ENCODE results near the gene POLR2J3.
"Not testable (repeated sequence)": the region's sequence is repeated elsewhere in the genome, so short reads cannot be mapped to it uniquely, and the experiment has no call there.

The POLR2J3 gene

GRCh38 chr7:102583495-102583894 lies 11.1 kb upstream of the POLR2J3 start:
- in situ Hi-C loops (cut with MboI; ENCODE audit: low sequenced_read_pairs): not testable (repeated sequence)

GRCh38 chr7:102581722-102582121 lies 9.3 kb upstream of the POLR2J3 start:
- in situ Hi-C loops (cut with MboI; ENCODE audit: low sequenced_read_pairs): not testable (repeated sequence)

- in situ Hi-C loops (cut with MboI; ENCODE audit: low sequenced_read_pairs): not testable (repeated sequence)
Observed at GRCh38 chr7:102578486-102578885, 6.1 kb upstream of the POLR2J3 start.

GRCh38 chr7:102577315-102578240 lies 5.2 kb upstream of the POLR2J3 start:
- in situ Hi-C loops (cut with MboI; ENCODE audit: low sequenced_read_pairs): not testable (repeated sequence)

- in situ Hi-C loops (cut with MboI; ENCODE audit: low sequenced_read_pairs): not testable (repeated sequence)
Observed at GRCh38 chr7:102576363-102576762, 4.0 kb upstream of the POLR2J3 start.

GRCh38 chr7:102574607-102575006 lies 2.2 kb upstream of the POLR2J3 start:
- in situ Hi-C loops (cut with MboI; ENCODE audit: low sequenced_read_pairs): not testable (repeated sequence)

- in situ Hi-C loops (cut with MboI; ENCODE audit: low sequenced_read_pairs): not testable (repeated sequence)
Observed at GRCh38 chr7:102568620-102569019, 3.8 kb downstream of the POLR2J3 start.

- in situ Hi-C loops (cut with MboI; ENCODE audit: low sequenced_read_pairs): not testable (repeated sequence)
Observed at GRCh38 chr7:102550808-102551422, 21.5 kb downstream of the POLR2J3 start, which contains the start of gene SPDYE2. SPDYE2 (plus strand) TSS chr7:102551226; CDS start chr7:102553256, 2,030 bp downstream.

- in situ Hi-C loops (cut with MboI; ENCODE audit: low sequenced_read_pairs): not testable (repeated sequence)
Observed at GRCh38 chr7:102546353-102546752, 26.0 kb downstream of the POLR2J3 start.

- in situ Hi-C loops (cut with MboI; ENCODE audit: low sequenced_read_pairs): not testable (repeated sequence)
Observed at GRCh38 chr7:102545288-102545687, 27.1 kb downstream of the POLR2J3 start.

- in situ Hi-C loops (cut with MboI; ENCODE audit: low sequenced_read_pairs): not testable (repeated sequence)
Observed at GRCh38 chr7:102544372-102544771, 28.0 kb downstream of the POLR2J3 start.

- in situ Hi-C loops (cut with MboI; ENCODE audit: low sequenced_read_pairs): not testable (repeated sequence)
Observed at GRCh38 chr7:102543596-102543995, 28.8 kb downstream of the POLR2J3 start, which contains the start of gene UPK3BL2. UPK3BL2 (minus strand) TSS chr7:102543696; CDS start chr7:102543636, 60 bp downstream.

GRCh38 chr7:102542771-102543170 lies 29.6 kb downstream of the POLR2J3 start:
- in situ Hi-C loops (cut with MboI; ENCODE audit: low sequenced_read_pairs): not testable (repeated sequence)

- in situ Hi-C loops (cut with MboI; ENCODE audit: low sequenced_read_pairs): not testable (repeated sequence)
Observed at GRCh38 chr7:102542083-102542482, 30.3 kb downstream of the POLR2J3 start.

GRCh38 chr7:102540604-102541003 lies 31.8 kb downstream of the POLR2J3 start:
- in situ Hi-C loops (cut with MboI; ENCODE audit: low sequenced_read_pairs): not testable (repeated sequence)

GRCh38 chr7:102535062-102535615 lies 37.2 kb downstream of the POLR2J3 start:
- in situ Hi-C loops (cut with MboI; ENCODE audit: low sequenced_read_pairs): not testable (repeated sequence)

- in situ Hi-C loops (cut with MboI; ENCODE audit: low sequenced_read_pairs): not testable (repeated sequence)
Observed at GRCh38 chr7:102532127-102532526, 40.3 kb downstream of the POLR2J3 start.

- in situ Hi-C loops (cut with MboI; ENCODE audit: low sequenced_read_pairs): not testable (repeated sequence)
Observed at GRCh38 chr7:102531583-102531982, 40.8 kb downstream of the POLR2J3 start.

- in situ Hi-C loops (cut with MboI; ENCODE audit: low sequenced_read_pairs): not testable (repeated sequence)
Observed at GRCh38 chr7:102527822-102528793, 44.3 kb downstream of the POLR2J3 start.

GRCh38 chr7:102527182-102527581 lies 45.2 kb downstream of the POLR2J3 start:
- in situ Hi-C loops (cut with MboI; ENCODE audit: low sequenced_read_pairs): not testable (repeated sequence)
